22Rv1 (cell line): ENCODE data around the gene SHISA3.

Source experiments
- CTCF ChIP-seq: fragments of 450-650 bp; IDR thresholded peaks from 2 replicates; pipeline ENCODE4 v1.5.1; 2017; ENCODE audit warnings: mild to moderate bottlenecking
- ZFX ChIP-seq: fragments of 450-650 bp; IDR thresholded peaks from 2 replicates; pipeline ENCODE4 v1.6.1; 2017; ENCODE audit warnings: antibody characterized with exemption, borderline replicate concordance

DNA sequence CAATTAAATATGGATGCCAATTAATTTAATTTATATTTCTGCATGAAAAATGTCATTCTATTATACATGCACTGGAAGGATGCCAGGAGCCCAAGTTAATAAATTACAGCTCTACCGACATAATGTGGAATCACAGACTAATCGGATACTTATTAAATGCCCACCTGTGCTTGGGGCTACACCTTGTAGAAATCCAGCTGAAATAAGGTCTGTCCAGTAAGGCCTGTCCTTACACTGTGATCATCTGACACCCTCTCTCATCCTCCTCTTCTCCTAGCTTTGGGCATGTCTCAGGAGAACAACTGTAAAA is 6.0 kb upstream of the SHISA3 start:
- no peak for TF ChIP-seq CTCF
- TF ChIP-seq ZFX, result no peak
